H1 (cell line): ENCODE data around the gene GULP1. TPM values are rescaled to one million over a fixed set of nuclear protein-coding genes. Genes with fewer than 3 reads are reported as not detected.

Source experiments
- CTCF ChIA-PET: fragments of 300-600 bp; sonication (Branson Sonifier 250); formaldehyde crosslinking; loops from one replicate; lab custom pipeline; 2021; ENCODE audit not compliant: partially characterized antibody; lab: Charles Lee
- POLR2A ChIA-PET: fragments of 300-600 bp; sonication (Branson Sonifier 250); formaldehyde crosslinking; loops from one replicate; lab custom pipeline; 2021; ENCODE audit warnings: inconsistent platforms; ENCODE audit not compliant: partially characterized antibody; lab: Charles Lee
- DNase-seq, 2 experiments: peaks; one replicate each; pipeline versions ENCODE4 v3.0.0 to v3.0.0-alpha.2; 2010 to 2022; ENCODE audit warnings: low spot score in 2 of 2, low read depth in 1 of 2, mixed read lengths in 1 of 2
- FAIRE-seq: peaks from 2 replicates; lab custom pipeline; 2011; peaks lifted over from hg19 to GRCh38; lab: Jason Lieb, UNC
- H2AFZ ChIP-seq: 2 replicates; pipeline ENCODE4 v1.8.1; 2012; ENCODE audit warnings: low read length, inconsistent platforms
- H2AK5ac ChIP-seq: 2 replicates; pipeline ENCODE4 v1.6.1; 2013; ENCODE audit warnings: low read depth, low read length
- H2BK120ac ChIP-seq: replicated peaks from 2 replicates; pipeline ENCODE3; 2013; ENCODE audit warnings: low read depth, low read length, inconsistent platforms
- H2BK12ac ChIP-seq: 2 replicates; pipeline ENCODE4 v1.6.1; 2013; ENCODE audit warnings: low read depth, low read length
- H2BK15ac ChIP-seq: 2 replicates; pipeline ENCODE4 v1.6.1; 2013; ENCODE audit warnings: low read length
- H2BK20ac ChIP-seq: 2 replicates; pipeline ENCODE4 v1.6.1; 2013; ENCODE audit warnings: low read length
- H2BK5ac ChIP-seq: 2 replicates; pipeline ENCODE4 v1.6.1; 2013; ENCODE audit warnings: low read depth, low read length
- H3K14ac ChIP-seq: 2 replicates; pipeline ENCODE4 v1.6.1; 2013; ENCODE audit warnings: inconsistent platforms; ENCODE audit not compliant: insufficient read length
- H3K18ac ChIP-seq: 2 replicates; pipeline ENCODE4 v1.6.1; 2013; ENCODE audit warnings: low read length; ENCODE audit errors: extremely low read depth
- H3K23ac ChIP-seq: 2 replicates; pipeline ENCODE4 v1.6.1; 2013; ENCODE audit warnings: inconsistent platforms; ENCODE audit not compliant: insufficient read length
- H3K23me2 ChIP-seq: 2 replicates; pipeline ENCODE4 v1.6.1; 2013; ENCODE audit warnings: low read depth, low read length
- H3K27ac ChIP-seq: 2 replicates; pipeline ENCODE4 v1.6.1; 2011; ENCODE audit warnings: low read depth, low read length, inconsistent platforms
- H3K27me3 ChIP-seq, 4 experiments: replicated peaks in 1 of 4; 1 replicate in 1 of 4; 2 replicates in 3 of 4; pipeline versions ENCODE4 v1.6.1 to v1.8.1; 2011 to 2013; ENCODE audit warnings: low read length in 3 of 4, mild to moderate bottlenecking in 3 of 4, inconsistent platforms in 2 of 4, mixed read lengths in 2 of 4, moderate library complexity in 1 of 4; ENCODE audit not compliant: control insufficient read depth in 3 of 4, insufficient read depth in 3 of 4; ENCODE audit errors: extremely low read depth in 1 of 4
- H3K36me3 ChIP-seq, 4 experiments: 2 replicates each; pipeline versions ENCODE4 v1.6.1 to v1.8.1; 2011 to 2013; ENCODE audit warnings: mild to moderate bottlenecking in 4 of 4, low read length in 3 of 4, moderate library complexity in 2 of 4, control low read depth in 1 of 4, inconsistent platforms in 1 of 4; ENCODE audit not compliant: insufficient read depth in 4 of 4, control insufficient read depth in 2 of 4
- H3K4ac ChIP-seq: replicated peaks from 2 replicates; pipeline ENCODE3; 2013; ENCODE audit warnings: low read length, low read depth, mixed read lengths, inconsistent platforms; ENCODE audit not compliant: insufficient read length
- H3K4me1 ChIP-seq, 4 experiments: replicated peaks in 1 of 4; 1 replicate in 1 of 4; 2 replicates in 3 of 4; pipeline versions ENCODE4 v1.6.1 to v1.8.1; 2011 to 2013; ENCODE audit warnings: low read length in 3 of 4, inconsistent platforms in 2 of 4, mixed read lengths in 1 of 4; ENCODE audit not compliant: insufficient read depth in 4 of 4, control insufficient read depth in 3 of 4
- H3K4me2 ChIP-seq, 2 experiments: 2 replicates each; pipeline versions ENCODE4 v1.6.1 to v1.8.1; 2011 to 2013; ENCODE audit warnings: low read depth in 2 of 2, low read length in 2 of 2, control low read depth in 1 of 2, inconsistent platforms in 1 of 2, mild to moderate bottlenecking in 1 of 2; ENCODE audit not compliant: insufficient read depth in 1 of 2
- H3K4me3 ChIP-seq, 4 experiments: fragments of 200-600, 300-600 bp in 1 of 4; sonication (generic), shearing (Covaris generic), sonication (Bioruptor Twin) in 1 of 4; 2 replicates each; pipeline versions ENCODE4 v1.5.1 to v1.8.1; 2011 to 2016; ENCODE audit warnings: low read length in 4 of 4, low read depth in 3 of 4, control low read depth in 2 of 4, inconsistent platforms in 2 of 4, mild to moderate bottlenecking in 2 of 4, mixed read lengths in 1 of 4, moderate library complexity in 1 of 4; ENCODE audit not compliant: insufficient read depth in 2 of 4; ENCODE audit errors: extremely low read depth in 1 of 4
- H3K56ac ChIP-seq: replicated peaks from 2 replicates; pipeline ENCODE3; 2013; ENCODE audit warnings: low read depth, mild to moderate bottlenecking, mixed read lengths, low read length, inconsistent platforms; ENCODE audit not compliant: insufficient read length
- H3K79me1 ChIP-seq: 2 replicates; pipeline ENCODE4 v1.6.1; 2013; ENCODE audit warnings: low read depth, low read length, control low read depth
- H3K79me2 ChIP-seq, 2 experiments: 2 replicates each; pipeline versions ENCODE4 v1.6.1 to v1.8.1; 2012 to 2013; ENCODE audit warnings: low read length in 2 of 2, mild to moderate bottlenecking in 2 of 2, inconsistent platforms in 1 of 2; ENCODE audit not compliant: insufficient read depth in 2 of 2, control insufficient read depth in 1 of 2
- H3K9ac ChIP-seq, 4 experiments: replicated peaks in 1 of 4; 1 replicate in 1 of 4; 2 replicates in 3 of 4; pipeline versions ENCODE4 v1.6.1 to v1.8.1; 2011 to 2013; ENCODE audit warnings: low read depth in 3 of 4, low read length in 3 of 4, control low read depth in 2 of 4, mild to moderate bottlenecking in 2 of 4, moderate library complexity in 2 of 4, inconsistent platforms in 1 of 4; ENCODE audit errors: extremely low read depth in 1 of 4
- H3K9me3 ChIP-seq, 2 experiments: 2 replicates each; pipeline versions ENCODE4 v1.6.1 to v1.8.1; 2012 to 2013; ENCODE audit warnings: mild to moderate bottlenecking in 2 of 2, moderate library complexity in 2 of 2, control low read depth in 1 of 2, inconsistent platforms in 1 of 2, low read depth in 1 of 2, low read length in 1 of 2, mixed read lengths in 1 of 2; ENCODE audit not compliant: insufficient read depth in 2 of 2
- H4K20me1 ChIP-seq, 2 experiments: replicated peaks in 1 of 2; 2 replicates each; pipeline versions ENCODE3 to v1.8.1; 2011 to 2013; ENCODE audit warnings: inconsistent platforms in 2 of 2, low read length in 2 of 2, mild to moderate bottlenecking in 1 of 2; ENCODE audit not compliant: insufficient read depth in 2 of 2, control insufficient read depth in 1 of 2
- H4K5ac ChIP-seq: 2 replicates; pipeline ENCODE4 v1.6.1; 2013; ENCODE audit warnings: low read length, low read depth, mixed read lengths, inconsistent platforms; ENCODE audit not compliant: insufficient read length
- H4K8ac ChIP-seq: 2 replicates; pipeline ENCODE4 v1.8.0; 2013; ENCODE audit warnings: mild to moderate bottlenecking, moderate library complexity, low read length, inconsistent platforms; ENCODE audit not compliant: insufficient read depth; ENCODE audit errors: extremely low read depth
- H4K91ac ChIP-seq: replicated peaks from 2 replicates; pipeline ENCODE3; 2013; ENCODE audit warnings: low read length, mixed read lengths, inconsistent platforms; ENCODE audit not compliant: insufficient read length
- ATF3 ChIP-seq: IDR thresholded peaks from 2 replicates; pipeline ENCODE4 v1.6.1; 2011; ENCODE audit warnings: low read depth, mild to moderate bottlenecking, low read length; ENCODE audit not compliant: insufficient read depth
- BCL11A ChIP-seq, 2 experiments: IDR thresholded peaks; one replicate each; pipeline ENCODE4 v1.6.1; 2011; ENCODE audit warnings: low read depth in 2 of 2, low read length in 2 of 2, mild to moderate bottlenecking in 2 of 2
- BRCA1 ChIP-seq: IDR thresholded peaks from 2 replicates; pipeline ENCODE4 v1.6.1; 2012; ENCODE audit warnings: low read depth, low read length, improper control_type of control experiment
- CBX5 ChIP-seq: fragments of 300-800, 300-1000 bp; sonication (generic); IDR thresholded peaks from 2 replicates; pipeline ENCODE4 v1.7.1; 2016; ENCODE audit warnings: antibody characterized with exemption, low read length, low read depth
- CBX8 ChIP-seq: fragments of 300-800, 300-1000 bp; sonication (generic); IDR thresholded peaks from 2 replicates; pipeline ENCODE4 v1.7.1; 2016; ENCODE audit warnings: low read depth, low read length, borderline replicate concordance
- CHD1 ChIP-seq: IDR thresholded peaks from 2 replicates; pipeline ENCODE4 v1.6.1; 2012; ENCODE audit warnings: low read depth, low read length, improper control_type of control experiment
- EP300 ChIP-seq, 2 experiments: IDR thresholded peaks; 1 replicate in 1 of 2; 2 replicates in 1 of 2; pipeline ENCODE4 v1.6.1; 2011 to 2012; ENCODE audit warnings: low read depth in 2 of 2, low read length in 2 of 2, mild to moderate bottlenecking in 2 of 2, borderline replicate concordance in 1 of 2, inconsistent platforms in 1 of 2, moderate library complexity in 1 of 2
- MAFK ChIP-seq: IDR thresholded peaks from 2 replicates; pipeline ENCODE4 v1.6.1; 2012; ENCODE audit warnings: low read depth, mild to moderate bottlenecking, improper control_type of control experiment, low read length
- RAD21 ChIP-seq, 2 experiments: IDR thresholded peaks in 1 of 2; conservative IDR thresholded peaks in 1 of 2; 2 replicates each; pipeline ENCODE4 v1.6.1; 2011; ENCODE audit warnings: low read depth in 2 of 2, low read length in 2 of 2, improper control_type of control experiment in 1 of 2, inconsistent platforms in 1 of 2, mild to moderate bottlenecking in 1 of 2, moderate library complexity in 1 of 2
- RBBP5 ChIP-seq: IDR thresholded peaks from 2 replicates; pipeline ENCODE4 v1.7.1; 2012; ENCODE audit warnings: low read depth, mild to moderate bottlenecking, inconsistent platforms, low read length, moderate library complexity, borderline replicate concordance
- RNF2 ChIP-seq: fragments of 200-900, 300-1000 bp; sonication (generic); IDR thresholded peaks from 2 replicates; pipeline ENCODE4 v1.7.1; 2016; ENCODE audit warnings: borderline replicate concordance, low read depth, mild to moderate bottlenecking, antibody characterized with exemption, low read length; ENCODE audit not compliant: poor library complexity, severe bottlenecking; ENCODE audit errors: missing control alignments
- SUZ12 ChIP-seq: fragments of 200-600 bp; sonication (generic); IDR thresholded peaks from 2 replicates; pipeline ENCODE4 v1.6.1; 2012; ENCODE audit warnings: mild to moderate bottlenecking, inconsistent platforms, low read length, moderate library complexity, mixed read lengths
- WGBS, 2 experiments: shearing (Covaris generic) in 1 of 2; methylation state at CpG; one replicate each; pipeline versions ENCODE4 v1.1.6 to v1.1.7; 2013 to 2015; ENCODE audit warnings: low lambda C conversion rate in 2 of 2, mixed read lengths in 2 of 2, inconsistent platforms in 1 of 2, low coverage in 1 of 2, missing lambda C conversion rate in 1 of 2; ENCODE audit not compliant: insufficient replicate concordance in 2 of 2, insufficient coverage in 1 of 2, insufficient read length in 1 of 2; ENCODE audit errors: extremely low coverage in 1 of 2, missing lambda C conversion rate in 1 of 2; 5-methylcytosine and 5-hydroxymethylcytosine counted together
- polyA plus RNA-seq, 7 experiments: library from polyadenylated mRNA; depleted of rRNA in 3 of 7; stranded (reverse) in 5 of 7; unstranded in 2 of 7; fragments of >200 nt in 5 of 7; fragments of 200-250 nt in 2 of 7; gene quantifications; 1 replicate in 5 of 7; 2 replicates in 1 of 7; 4 replicates in 1 of 7; pipeline versions ENCODE4 v1.2.1 to v1.2.3, GENCODE V29; 2011 to 2013; ENCODE audit warnings: missing spikeins in 2 of 7, mixed read lengths in 2 of 7
- total RNA-seq: library from RNA; stranded (reverse); fragmentation: NEBNext Ultra II Directional; extraction: Animal tissue kit (Norgen Biotek cat#: 25700); gene quantifications from 2 replicates; pipeline ENCODE4 v1.2.1, GENCODE V29; 2021

GULP1 gene
- total and polyA plus RNA-seq, 2 of the 8 experiments (the other 6 are each of a cell fraction or from before 2014, with no cell fraction given): 69.7 to 139 TPM

GRCh38 chr2:188622601-188623260 lies 331.1 kb downstream of the GULP1 start:
- H3K9ac ChIP-seq: no peak overlapping the region
- POLR2A ChIA-PET: no interaction called here
- WGBS, 2 experiments: 90% methylated on average over 3 of the region's 3 CpGs; no CpG with 5 or more reads in 1 of the 2 experiments
- TF ChIP-seq BCL11A (IDR thresholded peaks at IDR 0.05; ENCODE audit: low read depth in 2 of 2, low read length in 2 of 2): no peak
- no peak for TF ChIP-seq EP300 (IDR thresholded peaks at IDR 0.05; ENCODE audit: borderline replicate concordance in 1 of 2, low read depth in 2 of 2, low read length in 2 of 2)
- TF ChIP-seq RAD21 (IDR thresholded peaks at IDR 0.05 in 1 of 2, conservative IDR thresholded peaks at IDR 0.05 in 1 of 2; ENCODE audit: low read depth in 2 of 2, low read length in 2 of 2): no peak
- TF ChIP-seq CBX5: no peak
- no peak for TF ChIP-seq ATF3
- no peak for TF ChIP-seq RNF2
- TF ChIP-seq RBBP5: no peak
- TF ChIP-seq SUZ12: no peak
- no peak for TF ChIP-seq BRCA1
- TF ChIP-seq CHD1: no peak
- no peak for TF ChIP-seq CBX8
- TF ChIP-seq MAFK: no peak

More at GRCh38 chr2:188622601-188623260, 331.1 kb downstream of the GULP1 start:
- FAIRE-seq (no peak), DNase-seq (no peak)
- Histone ChIP-seq H3K4me2 (no peak overlapping the region), H3K36me3 (no peaks in the 10 kb centered on the region), H4K91ac (no peak overlapping the region), H2BK15ac (no peak overlapping the region), H2BK5ac (no peak overlapping the region), H3K27ac (no peak overlapping the region), H3K23ac (no peak overlapping the region), H3K4me1 (no peaks in the 10 kb centered on the region), H3K9me3 (no peaks in the 10 kb centered on the region), H4K20me1 (no peaks in the 10 kb centered on the region), H2AFZ (no peak overlapping the region), H2AK5ac (no peak overlapping the region), H2BK12ac (no peak overlapping the region), H3K14ac (no peak overlapping the region), H3K79me2 (no peaks in the 10 kb centered on the region), H2BK120ac (no peak overlapping the region), H3K18ac (no peak overlapping the region), H3K79me1 (no peaks in the 10 kb centered on the region), H3K23me2 (no peaks in the 10 kb centered on the region), H3K4me3 (no peak overlapping the region), H2BK20ac (no peak overlapping the region), H3K27me3 (no peaks in the 10 kb centered on the region), H3K4ac (no peak overlapping the region), H4K8ac (no peak overlapping the region), H4K5ac (no peak overlapping the region), H3K56ac (no peak overlapping the region)
- CTCF ChIA-PET: no interaction called here
